ENCODE results near the gene GPR26.

Gene GPR26

GRCh38 chr10:123742751-123743440, 76.7 kb downstream of the GPR26 start:
- TF ChIP-seq CTCF (IDR thresholded peaks at IDR 0.05; ENCODE audit: control insufficient read depth, insufficient read depth, low read depth, low read length, missing control alignments), result no peak
- H3K4me3 ChIP-seq (ENCODE audit: control insufficient read depth, low read depth, low read length), result no peak overlapping the region
- no peak for DNase-seq (ENCODE audit: low read depth)

DNA sequence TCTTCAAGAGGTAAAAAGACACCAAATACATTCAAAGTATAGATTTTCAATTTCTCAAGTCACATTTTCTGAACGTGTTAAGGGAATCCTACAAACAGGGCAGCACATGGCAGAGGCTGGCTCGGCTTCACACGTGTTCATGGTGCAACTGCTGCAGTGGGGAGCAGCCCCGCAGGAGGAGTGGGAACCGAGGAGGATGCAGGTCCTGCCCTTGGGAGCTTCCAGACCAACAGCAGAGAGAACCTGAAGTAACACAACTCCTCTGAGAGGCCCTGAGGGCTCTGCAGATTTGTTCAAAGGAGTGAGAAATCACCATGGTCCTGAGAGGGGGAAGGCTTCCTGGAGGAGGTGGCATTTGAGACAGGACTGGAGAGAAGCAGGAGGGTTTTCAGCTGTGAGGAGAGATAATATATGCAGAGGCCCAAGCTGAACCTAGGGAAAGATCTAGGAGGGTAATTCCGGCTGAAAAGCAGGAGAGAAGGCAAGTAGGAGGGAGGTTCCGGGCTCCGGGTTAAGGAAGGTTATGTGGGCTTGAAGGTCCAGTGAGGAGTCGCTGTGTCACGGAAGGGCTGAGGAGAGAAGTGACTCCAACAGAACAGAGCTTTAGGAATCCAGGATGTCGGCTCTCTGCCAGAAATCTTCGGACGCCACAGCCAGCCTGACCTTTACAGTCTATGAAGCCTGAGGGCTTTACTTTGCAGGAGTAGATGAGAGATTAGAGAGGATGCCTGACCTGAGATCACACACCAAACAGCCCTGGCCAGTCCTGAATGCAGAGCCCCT, 77.5 kb downstream of the GPR26 start:
- DNase-seq (ENCODE audit: low read depth), result no peak
- TF ChIP-seq CTCF (IDR thresholded peaks at IDR 0.05; ENCODE audit: control insufficient read depth, insufficient read depth, low read depth, low read length, missing control alignments), result no peak
- no peak overlapping the region for H3K4me3 ChIP-seq (ENCODE audit: control insufficient read depth, low read depth, low read length)

DNA sequence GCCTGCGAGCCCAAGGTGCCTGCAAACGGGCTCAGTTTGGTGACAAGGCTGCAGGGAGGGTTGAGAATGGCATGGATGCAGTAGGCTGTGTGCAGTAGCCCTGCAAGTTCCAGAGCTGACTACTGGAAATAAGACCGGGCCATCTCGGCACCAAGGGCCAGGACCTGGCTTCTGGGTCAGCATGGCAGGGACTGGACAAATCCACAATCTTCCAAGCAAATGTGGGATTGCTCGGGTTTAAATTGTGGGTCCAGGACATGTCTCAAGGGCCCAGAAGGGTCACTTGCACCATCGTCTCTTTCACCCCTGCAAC, 78.0 kb downstream of the GPR26 start:
- H3K4me3 ChIP-seq (ENCODE audit: control insufficient read depth, low read depth, low read length), result no peak overlapping the region
- no peak for TF ChIP-seq CTCF (IDR thresholded peaks at IDR 0.05; ENCODE audit: control insufficient read depth, insufficient read depth, low read depth, low read length, missing control alignments)
- DNase-seq (ENCODE audit: low read depth), result no peak
